Lower leg skin (tissue), 3 donors: ENCODE measurements around the gene EMILIN3.

Experiments used
- CTCF ChIP-seq, 3 donors: fragments of 450-650 bp; IDR thresholded peaks; one replicate each; pipeline ENCODE4 v1.5.1; 2016; ENCODE audit warnings: antibody characterized with exemption in 3 of 3, mild to moderate bottlenecking in 3 of 3, moderate library complexity in 2 of 3
- POLR2A ChIP-seq, 2 donors: fragments of 450-650 bp; IDR thresholded peaks; one replicate each; pipeline ENCODE4 v1.6.1; 2016 to 2017; ENCODE audit warnings: antibody characterized with exemption in 2 of 2, mild to moderate bottlenecking in 1 of 2, moderate library complexity in 1 of 2

- no peak for TF ChIP-seq CTCF (IDR thresholded peaks at IDR 0.05)
- TF ChIP-seq POLR2A (IDR thresholded peaks at IDR 0.05), result no peak
These were observed 12.9 kb upstream of the EMILIN3 start for GRCh38 chr20:41379551-41379950.
